GM12878 (cell line): ENCODE data around the gene PRKG1. TPM values are rescaled to one million over a fixed set of nuclear protein-coding genes. Genes with fewer than 3 reads are reported as not detected.

ENCODE experiments used
- ATAC-seq: fragments of 200-7000 bp; cut with Tn5 transposase; 3 replicates; pipeline ENCODE4 v1.9.1; 2020; ENCODE audit warnings: mild to moderate bottlenecking, moderate library complexity
- BruUV-seq: library from RNA; stranded (reverse); fragments of 400-500 nt; replicated peaks from 2 replicates; lab custom pipeline; 2021; lab: Mats Ljungman, UMichigan
- CTCF ChIA-PET: fragments of 300-600 bp; sonication (Branson Sonifier 250); formaldehyde crosslinking; extraction: SDS; loops from one replicate; lab custom pipeline; 2021; ENCODE audit warnings: inconsistent platforms; lab: Yijun Ruan, JAX
- POLR2A ChIA-PET: fragments of 350-600 bp; formaldehyde crosslinking; extraction: SDS; loops from one replicate; lab custom pipeline; 2021; ENCODE audit warnings: inconsistent platforms; lab: Charles Lee
- RAD21 ChIA-PET: fragments of 300-600 bp; sonication (Branson Sonifier 250); formaldehyde crosslinking; loops from one replicate; lab custom pipeline; 2023; ENCODE audit warnings: antibody characterized with exemption; ENCODE audit not compliant: unreplicated experiment; lab: Charles Lee
- SMC1A ChIA-PET: fragments of 300-600 bp; sonication (Branson Sonifier 250); formaldehyde crosslinking; loops from one replicate; lab custom pipeline; 2023; ENCODE audit not compliant: unreplicated experiment, uncharacterized antibody; lab: Charles Lee
- DNase-seq: peaks from one replicate; pipeline ENCODE4 v3.0.0-alpha.2; 2011; ENCODE audit warnings: low read depth, low spot score
- FAIRE-seq: peaks from 3 replicates; lab custom pipeline; 2011; peaks lifted over from hg19 to GRCh38; lab: Jason Lieb, UNC
- H2AFZ ChIP-seq: 2 replicates; pipeline ENCODE4 v1.6.0; 2011; ENCODE audit warnings: low read depth, low read length, control low read depth; ENCODE audit not compliant: control insufficient read depth
- H3K27ac ChIP-seq: 2 replicates; pipeline ENCODE4 v1.5.1; 2011; ENCODE audit warnings: control low read depth; ENCODE audit not compliant: control insufficient read depth, insufficient read depth
- H3K27me3 ChIP-seq, 2 experiments: replicated peaks in 1 of 2; 2 replicates each; pipeline versions ENCODE4 v1.6.0 to v1.6.1; 2011; ENCODE audit warnings: low read length in 1 of 2; ENCODE audit not compliant: control insufficient read depth in 2 of 2, insufficient read depth in 2 of 2
- H3K36me3 ChIP-seq, 2 experiments: 2 replicates each; pipeline ENCODE4 v1.5.1; 2011; ENCODE audit warnings: low read length in 1 of 2; ENCODE audit not compliant: control insufficient read depth in 2 of 2, insufficient read depth in 2 of 2
- H3K4me1 ChIP-seq: 2 replicates; pipeline ENCODE4 v1.6.1; 2011; ENCODE audit warnings: mild to moderate bottlenecking, low read length, moderate library complexity, mixed read lengths; ENCODE audit not compliant: control insufficient read depth, insufficient read depth
- H3K4me2 ChIP-seq: 2 replicates; pipeline ENCODE4 v1.6.0; 2011; ENCODE audit warnings: control low read depth; ENCODE audit not compliant: control insufficient read depth, insufficient read depth
- H3K4me3 ChIP-seq: fragments of 200-600 bp; sonication (generic); 2 replicates; pipeline ENCODE4 v1.5.1; 2016
- H3K79me2 ChIP-seq: 2 replicates; pipeline ENCODE4 v1.6.0; 2011; ENCODE audit warnings: low read length; ENCODE audit not compliant: control insufficient read depth, insufficient read depth
- H3K9ac ChIP-seq: 2 replicates; pipeline ENCODE4 v1.8.0; 2011; ENCODE audit warnings: low read length, control low read depth, mixed read lengths; ENCODE audit not compliant: control insufficient read depth, insufficient read depth
- H3K9me3 ChIP-seq: replicated peaks from 3 replicates; pipeline ENCODE4 v1.5.1; 2011; ENCODE audit warnings: mild to moderate bottlenecking, low read length; ENCODE audit not compliant: control insufficient read depth, insufficient read depth
- H4K20me1 ChIP-seq: 2 replicates; pipeline ENCODE4 v1.6.0; 2011; ENCODE audit not compliant: control insufficient read depth, insufficient read depth
- CBX5 ChIP-seq: sonication (generic); IDR thresholded peaks from 2 replicates; pipeline ENCODE4 v1.6.1; 2016; ENCODE audit warnings: low read depth, moderate library complexity, mild to moderate bottlenecking, inconsistent platforms
- CHD4 ChIP-seq: fragments of 200-600 bp; sonication (generic); IDR thresholded peaks from 2 replicates; pipeline ENCODE4 v1.6.1; 2016; ENCODE audit warnings: mild to moderate bottlenecking
- CUX1 ChIP-seq: IDR thresholded peaks from 2 replicates; pipeline ENCODE4 v1.6.1; 2012; ENCODE audit warnings: improper control_type of control experiment, low read depth, low read length; ENCODE audit not compliant: insufficient replicate concordance
- HSF1 ChIP-seq: fragments of 150-350 bp; IDR thresholded peaks from 2 replicates; pipeline ENCODE4 v1.6.1; 2014; ENCODE audit warnings: mild to moderate bottlenecking, low read depth, low read length
- IKZF2 ChIP-seq, 2 experiments: fragments of 450-650 bp; IDR thresholded peaks; 2 replicates each; pipeline ENCODE4 v1.6.1; 2017; ENCODE audit warnings: mild to moderate bottlenecking in 2 of 2, moderate library complexity in 2 of 2
- KLF5 ChIP-seq: fragments of 450-650 bp; IDR thresholded peaks from 2 replicates; pipeline ENCODE4 v1.6.1; 2014; ENCODE audit warnings: mild to moderate bottlenecking; ENCODE audit not compliant: partially characterized antibody
- NFIC ChIP-seq: IDR thresholded peaks from 2 replicates; pipeline ENCODE4 v1.6.1; 2012; ENCODE audit warnings: low read depth, mild to moderate bottlenecking, inconsistent platforms, low read length, moderate library complexity
- NR2C1 ChIP-seq: fragments of 450-650 bp; IDR thresholded peaks from 2 replicates; pipeline ENCODE4 v1.6.1; 2017; ENCODE audit warnings: antibody characterized with exemption, mild to moderate bottlenecking, moderate library complexity
- POU2F2 ChIP-seq: IDR thresholded peaks from 3 replicates; pipeline ENCODE4 v1.6.1; 2011; ENCODE audit warnings: low read depth, mild to moderate bottlenecking, low read length, borderline replicate concordance
- RELB ChIP-seq: fragments of 450-650 bp; IDR thresholded peaks from 2 replicates; pipeline ENCODE4 v1.6.1; 2017; ENCODE audit warnings: low read depth, mild to moderate bottlenecking, moderate library complexity
- SIX5 ChIP-seq: IDR thresholded peaks from 2 replicates; pipeline ENCODE4 v1.6.1; 2011; ENCODE audit warnings: mild to moderate bottlenecking, low read depth, low read length, moderate library complexity; ENCODE audit not compliant: severe bottlenecking
- SMARCA5 ChIP-seq: fragments of 450-650 bp; IDR thresholded peaks from 2 replicates; pipeline ENCODE4 v1.6.1; 2017; ENCODE audit warnings: mild to moderate bottlenecking
- SREBF1 ChIP-seq: IDR thresholded peaks from 2 replicates; pipeline ENCODE4 v1.6.1; 2012; ENCODE audit warnings: mild to moderate bottlenecking, low read length
- TAF1 ChIP-seq: IDR thresholded peaks from 2 replicates; pipeline ENCODE4 v1.6.1; 2011; ENCODE audit warnings: mild to moderate bottlenecking, low read depth, low read length, borderline replicate concordance
- TCF12 ChIP-seq: IDR thresholded peaks from 2 replicates; pipeline ENCODE4 v1.6.1; 2011; ENCODE audit warnings: low read depth, mild to moderate bottlenecking, low read length
- WGBS: methylation state at CpG from one replicate; pipeline ENCODE4 v1.1.6; 2016; ENCODE audit warnings: low lambda C conversion rate; ENCODE audit not compliant: insufficient replicate concordance, insufficient coverage; ENCODE audit errors: missing lambda C conversion rate; 5-methylcytosine and 5-hydroxymethylcytosine counted together
- in situ Hi-C: fragments of 300-500 bp; cut with MboI; formaldehyde crosslinking; loops from 9 replicates; pipeline ENCODE4 v1.14.3; 2018; ENCODE audit warnings: mixed read lengths
- intact Hi-C: fragments of 100-400 bp; cut with micrococcal nuclease; formaldehyde crosslinking; loops from one replicate; pipeline ENCODE4 v1.14.2; 2022; ENCODE audit not compliant: unreplicated experiment
- polyA plus RNA-seq, 11 experiments: library from polyadenylated mRNA; depleted of rRNA in 4 of 11; unstranded in 6 of 11; stranded (reverse) in 5 of 11; fragments of >200 nt; fragmentation: Nextera tagmentation in 4 of 11; fragmentation: Illumina TruSeq in 1 of 11; extraction: Ambion mirVana in 4 of 11; extraction: Trizol in 1 of 11; gene quantifications; 1 replicate in 1 of 11; 2 replicates in 10 of 11; pipeline versions ENCODE4 v1.2.1 to v1.2.3, GENCODE V29; 2011 to 2016; ENCODE audit warnings: inconsistent platforms in 2 of 11, missing spikeins in 2 of 11, low read depth in 1 of 11
- total RNA-seq, 4 experiments: library from RNA; depleted of rRNA in 3 of 4; stranded (reverse); fragments of >200 nt in 3 of 4; fragmentation: Illumina TruSeq in 1 of 4; extraction: Trizol in 1 of 4; gene quantifications; 2 replicates each; pipeline versions ENCODE4 v1.2.1 to v1.2.3, GENCODE V29; 2013 to 2021

PRKG1 gene
- total and polyA plus RNA-seq, 10 of the 15 experiments (the other 5 are each of a cell fraction or from before 2014, with no cell fraction given), result 0.04 to 0.05 TPM; not detected in 8

- H3K4me1 ChIP-seq, result no peaks in the 10 kb centered on the region
- intact Hi-C loops (no loop called here), in situ Hi-C loops (no loop called here)
- H3K36me3 ChIP-seq, result no peaks in the 10 kb centered on the region
- H3K4me3 ChIP-seq, result no peak overlapping the region
- WGBS, result 0% methylated on average over 1 of the region's 1 CpG
- no peak overlapping the region for H3K9ac ChIP-seq
- no peaks in the 10 kb centered on the region for H4K20me1 ChIP-seq
- no peak overlapping the region for H3K4me2 ChIP-seq
- FAIRE-seq (no peak), DNase-seq (no peak), ATAC-seq (no peak)
- H3K9me3 ChIP-seq, result no peaks in the 10 kb centered on the region
- RAD21 ChIA-PET, result no interaction called here
- H3K27ac ChIP-seq, result no peak overlapping the region
- no peaks in the 10 kb centered on the region for H3K27me3 ChIP-seq
- CTCF ChIA-PET, result no interaction called here
- no peak overlapping the region for H2AFZ ChIP-seq
- SMC1A ChIA-PET, result no interaction called here
- BruUV-seq, result no TSS peak
- POLR2A ChIA-PET, result no interaction called here
- TF ChIP-seq CHD4 (no peak), TCF12 (no peak), KLF5 (no peak), HSF1 (no peak), NR2C1 (no peak), TAF1 (no peak), CUX1 (no peak), IKZF2 (IDR thresholded peaks at IDR 0.05) (no peak), NFIC (no peak), CBX5 (no peak), RELB (no peak), POU2F2 (no peak), SIX5 (no peak), SREBF1 (no peak), SMARCA5 (no peak)
- no peaks in the 10 kb centered on the region for H3K79me2 ChIP-seq
Measured at GRCh38 chr10:51472154-51472553, 397.9 kb downstream of the PRKG1 start.
